Sigmoid colon (tissue), 7 donors: ENCODE measurements around the gene PLK2. TPM values are rescaled to one million over a fixed set of nuclear protein-coding genes. Genes with fewer than 3 reads are reported as not detected.

Experiments
- DNase-seq: peaks from one replicate; pipeline ENCODE4 v3.0.0-alpha.2; 2019
- H3K27ac ChIP-seq, 4 donors: fragments of 200-600 bp; sonication (generic); one replicate each; pipeline ENCODE4 v1.5.1; 2016 to 2019; ENCODE audit warnings: mild to moderate bottlenecking in 1 of 4
- H3K27me3 ChIP-seq, 3 donors: fragments of 200-600 bp; sonication (generic); one replicate each; pipeline ENCODE4 v1.5.1; 2019; ENCODE audit warnings: mild to moderate bottlenecking in 1 of 3
- H3K36me3 ChIP-seq, 4 donors: fragments of 200-600 bp; sonication (generic); one replicate each; pipeline ENCODE4 v1.5.1; 2016 to 2019
- H3K4me1 ChIP-seq, 4 donors: fragments of 200-600 bp; sonication (generic); one replicate each; pipeline ENCODE4 v1.5.1; 2017 to 2019
- H3K4me3 ChIP-seq, 4 donors: fragments of 200-600 bp; sonication (generic); one replicate each; pipeline ENCODE4 v1.5.1; 2017 to 2019; ENCODE audit warnings: mild to moderate bottlenecking in 2 of 4, moderate library complexity in 1 of 4
- H3K9me3 ChIP-seq, 4 donors: fragments of 200-600 bp in 3 of 4; sonication (generic) in 3 of 4; one replicate each; pipeline versions ENCODE4 v1.5.1 to v1.6.1; 2013 to 2019
- CTCF ChIP-seq, 4 experiments: fragments of 450-650 bp in 3 of 4; fragments of 200-600 bp in 1 of 4; IDR thresholded peaks; one replicate each; pipeline ENCODE4 v1.5.1; 2016 to 2019; ENCODE audit warnings: antibody characterized with exemption in 4 of 4, mild to moderate bottlenecking in 3 of 4, moderate library complexity in 2 of 4
- EP300 ChIP-seq, 4 donors: sonication (generic); formaldehyde crosslinking; IDR thresholded peaks; one replicate each; pipeline ENCODE4 v1.6.1; 2017; ENCODE audit warnings: antibody characterized with exemption in 4 of 4
- POLR2A ChIP-seq, 2 donors: fragments of 450-650 bp; IDR thresholded peaks; one replicate each; pipeline ENCODE4 v1.6.1; 2016; ENCODE audit warnings: antibody characterized with exemption in 2 of 2, mild to moderate bottlenecking in 2 of 2, moderate library complexity in 2 of 2
- POLR2AphosphoS5 ChIP-seq, 4 donors: sonication (generic); formaldehyde crosslinking; IDR thresholded peaks; one replicate each; pipeline ENCODE4 v1.6.1; 2017; ENCODE audit warnings: antibody characterized with exemption in 4 of 4
- WGBS, 2 donors: extraction: QIAGEN DNeasy Blood & Tissue Kit; methylation state at CpG; one replicate each; pipeline ENCODE4 v1.1.7; 2013; 5-methylcytosine and 5-hydroxymethylcytosine counted together
- intact Hi-C: fragments of 100-400 bp; cut with DNase I; formaldehyde crosslinking; loops from one replicate; pipeline ENCODE4 v1.15.1; 2023
- polyA plus RNA-seq, 3 donors: library from polyadenylated mRNA; stranded (reverse); fragments of 200-250 nt; gene quantifications; one replicate each; pipeline ENCODE4 v1.2.3, GENCODE V29; 2013
- total RNA-seq, 4 donors: library from RNA; depleted of rRNA; stranded (reverse); fragments of >200 nt; gene quantifications; one replicate each; pipeline ENCODE4 v1.1.0, GENCODE V29; 2016
- donor health status: healthy with polysubstance abuse.
- donor health status: Bipolar disorder and iron deficiency.
- donor health status: healthy.

The PLK2 gene
- total RNA-seq (10 to 100 TPM; 19.3 to 46.3 (median 34.8) TPM), polyA plus RNA-seq (10 to 100 TPM in 1 of 3 donors, 1 to 10 TPM in 2; 6.4 to 16.0 (median 7.8) TPM)

DNA sequence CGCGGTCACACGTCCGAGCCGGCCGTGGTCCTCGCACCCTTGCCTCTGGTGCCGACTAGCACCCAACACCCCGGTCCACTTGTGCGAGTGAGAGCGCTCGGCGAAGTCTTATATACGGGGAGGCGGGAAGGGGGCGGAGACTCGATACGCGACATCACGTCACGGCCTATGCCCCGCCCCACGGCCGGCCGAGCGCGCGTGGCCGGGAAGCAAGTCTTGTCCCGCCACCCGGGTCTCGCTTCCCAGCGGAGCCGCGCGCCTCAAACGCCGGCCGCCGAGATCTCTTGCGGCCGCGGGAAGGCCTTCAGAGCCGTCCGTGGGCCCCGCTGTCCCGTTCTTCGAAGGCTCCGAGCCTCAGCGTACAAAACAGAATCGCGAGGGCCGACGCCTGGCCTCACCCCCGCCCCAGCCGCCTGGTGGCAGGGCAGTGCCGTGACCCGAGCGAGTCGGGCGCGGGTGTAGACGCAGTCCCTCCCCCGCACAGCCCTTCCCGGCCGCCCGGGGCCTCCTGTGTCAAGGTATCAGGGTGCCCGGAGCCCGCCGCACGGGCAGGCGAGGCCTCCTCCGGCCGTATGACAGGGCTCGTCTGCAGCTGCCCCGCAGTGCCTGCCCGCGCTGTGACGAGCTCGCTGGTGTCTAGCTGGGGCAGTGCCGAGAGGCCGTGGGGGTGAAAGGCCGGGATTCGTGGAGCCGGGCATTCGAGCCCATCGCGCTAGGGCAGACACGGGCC is at the start of gene PLK2:
Gene PLK2, minus strand, starts transcription at position 85 of the 730 bp plus-strand sequence. CDS start 127 bp downstream, outside the sequence.
- H3K27ac ChIP-seq, result peak within 1 kb of the TSS; percentile 92 to 98 (median 95)
- 0% methylated on average over 89 of the region's 89 CpGs for WGBS, 2 donors
- intact Hi-C loops, result loop anchor here (1.0 to 5.0 kb wide), 3 partner anchors 681 to 1162 kb away; no protein-coding TSS in a partner anchor
- H3K4me3 ChIP-seq, result peak within 1 kb of the TSS; percentile 61 to 84 (median 74)
- H3K4me1 ChIP-seq, result peaks cover 0 to 9% (median 6%) of the 10 kb centered on the region in 4 donors
- H3K27me3 ChIP-seq, result no peaks in the 10 kb centered on the region
- TF ChIP-seq POLR2A (IDR thresholded peaks at IDR 0.05) (peak; percentile 96 to 98), EP300 (IDR thresholded peaks at IDR 0.05) (no peak), POLR2AphosphoS5 (IDR thresholded peaks at IDR 0.05) (peak; percentile 99 to 100 (median 99)), CTCF (IDR thresholded peaks at IDR 0.05) (peak in 1 of 4 experiments; percentile 57)
- DNase-seq, result peak; percentile 97
- H3K36me3 ChIP-seq, result peaks cover 0 to 9% (median 4%) of the 10 kb centered on the region in 4 donors
- H3K9me3 ChIP-seq, result no peaks in the 10 kb centered on the region

DNA sequence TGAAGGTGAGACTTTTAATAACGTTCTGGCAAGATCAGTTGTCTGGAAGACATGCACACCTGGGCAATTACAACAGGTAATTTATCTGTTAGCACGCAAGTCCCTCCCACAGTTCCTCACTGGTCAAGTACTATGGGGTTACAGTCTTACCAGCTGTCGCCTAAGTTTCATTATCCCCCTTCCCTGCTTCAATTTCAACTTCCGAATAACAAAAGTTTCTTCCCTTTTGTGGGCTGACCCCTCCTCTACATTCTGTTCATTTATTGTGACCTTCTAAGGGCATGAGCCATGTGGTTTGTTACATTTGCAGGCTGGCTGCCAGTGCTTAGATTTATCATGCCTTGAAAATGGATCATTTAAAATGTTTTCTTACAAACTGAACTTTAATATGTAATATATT is 47.8 kb upstream of the PLK2 start:
- H3K27me3 ChIP-seq, result no peaks in the 10 kb centered on the region
- TF ChIP-seq EP300 (IDR thresholded peaks at IDR 0.05) (no peak), POLR2A (IDR thresholded peaks at IDR 0.05) (no peak), CTCF (IDR thresholded peaks at IDR 0.05) (no peak), POLR2AphosphoS5 (IDR thresholded peaks at IDR 0.05) (no peak)
- DNase-seq, result no peak
- H3K9me3 ChIP-seq, result no peaks in the 10 kb centered on the region
- WGBS, 2 donors, result 36 to 62% methylated on average over 4 of the region's 4 CpGs
- no peaks in the 10 kb centered on the region for H3K4me1 ChIP-seq
- H3K27ac ChIP-seq, result no peak overlapping the region
- no peaks in the 10 kb centered on the region for H3K36me3 ChIP-seq
- intact Hi-C loops, result no loop called here
- no peak overlapping the region for H3K4me3 ChIP-seq

DNA sequence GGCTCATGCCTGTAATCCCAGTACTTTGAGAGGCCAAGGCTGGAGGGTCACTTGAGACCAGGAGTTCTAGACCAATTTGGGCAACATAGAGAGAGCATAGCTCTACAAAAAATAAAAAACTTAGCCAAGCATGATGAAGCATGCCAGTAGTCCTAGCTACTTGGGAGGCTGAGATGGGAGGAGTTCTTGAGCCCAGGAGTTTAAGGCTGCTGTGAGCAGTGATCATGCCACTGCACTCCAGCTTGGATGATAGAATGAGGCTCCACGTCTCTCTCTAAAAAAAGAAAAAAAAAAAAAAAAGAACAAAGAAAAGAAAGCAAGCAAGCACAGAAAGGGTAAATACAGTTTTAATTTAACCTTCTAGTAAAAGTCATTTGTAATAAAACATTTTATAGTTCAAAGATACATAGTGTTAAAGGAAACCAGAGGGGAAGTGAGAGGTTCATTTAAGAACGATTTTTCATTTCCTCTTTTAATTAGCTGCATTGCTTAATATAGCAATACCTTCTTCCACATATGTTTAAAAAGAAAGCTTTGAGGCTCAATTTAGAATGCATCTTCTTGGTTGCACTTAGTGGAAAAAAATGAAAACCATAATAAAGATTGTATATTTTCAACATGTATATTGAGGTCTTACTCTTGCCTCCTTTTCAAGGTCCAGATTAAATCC is 46.2 kb upstream of the PLK2 start:
- Histone ChIP-seq H3K27me3 (no peaks in the 10 kb centered on the region), H3K4me3 (no peak overlapping the region), H3K36me3 (no peaks in the 10 kb centered on the region), H3K27ac (no peak overlapping the region), H3K9me3 (no peaks in the 10 kb centered on the region), H3K4me1 (no peaks in the 10 kb centered on the region)
- DNase-seq, result no peak
- TF ChIP-seq POLR2AphosphoS5 (IDR thresholded peaks at IDR 0.05) (no peak), EP300 (IDR thresholded peaks at IDR 0.05) (no peak), POLR2A (IDR thresholded peaks at IDR 0.05) (no peak), CTCF (IDR thresholded peaks at IDR 0.05) (no peak)
- intact Hi-C loops, result no loop called here
- WGBS, 2 donors, result 19 to 28% methylated on average over 2 of the region's 2 CpGs

DNA sequence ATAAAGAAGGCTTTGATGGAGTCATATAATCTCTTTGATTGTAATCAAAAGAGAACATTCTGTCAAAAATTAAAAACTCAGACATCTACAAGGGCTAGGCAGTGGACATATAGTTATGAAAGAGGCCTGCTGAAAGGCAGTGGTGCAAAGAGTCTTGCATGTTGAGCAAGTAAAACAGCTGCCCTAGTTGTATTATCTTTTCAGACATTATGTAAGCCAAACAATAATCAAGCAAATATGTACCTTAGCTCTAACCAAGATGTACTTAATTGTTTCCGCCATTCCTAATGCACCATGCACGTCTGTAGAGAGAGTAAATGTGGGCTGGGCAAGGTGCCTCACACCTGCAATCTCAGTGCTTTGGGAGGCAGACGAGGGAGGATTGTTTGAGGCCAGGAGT is 45.6 kb upstream of the PLK2 start:
- Histone ChIP-seq H3K4me1 (no peaks in the 10 kb centered on the region), H3K27ac (no peak overlapping the region), H3K9me3 (no peaks in the 10 kb centered on the region), H3K4me3 (no peak overlapping the region), H3K27me3 (no peaks in the 10 kb centered on the region), H3K36me3 (no peaks in the 10 kb centered on the region)
- 43 to 66% methylated on average over 3 of the region's 3 CpGs for WGBS, 2 donors
- no peak for DNase-seq
- TF ChIP-seq POLR2AphosphoS5 (IDR thresholded peaks at IDR 0.05) (no peak), EP300 (IDR thresholded peaks at IDR 0.05) (no peak), POLR2A (IDR thresholded peaks at IDR 0.05) (no peak)
- intact Hi-C loops, result no loop called here

GRCh38 chr5:58504766-58505165 is 44.9 kb upstream of the PLK2 start:
- intact Hi-C loops, result no loop called here
- 62 to 71% methylated on average over 3 of the region's 3 CpGs for WGBS, 2 donors

More at GRCh38 chr5:58504766-58505165, 44.9 kb upstream of the PLK2 start:
- no peak for DNase-seq
- Histone ChIP-seq H3K36me3 (no peaks in the 10 kb centered on the region), H3K9me3 (no peaks in the 10 kb centered on the region), H3K27me3 (no peaks in the 10 kb centered on the region), H3K4me3 (no peak overlapping the region), H3K27ac (no peak overlapping the region), H3K4me1 (no peaks in the 10 kb centered on the region)
- TF ChIP-seq POLR2A (IDR thresholded peaks at IDR 0.05) (no peak), POLR2AphosphoS5 (IDR thresholded peaks at IDR 0.05) (no peak), CTCF (IDR thresholded peaks at IDR 0.05) (no peak), EP300 (IDR thresholded peaks at IDR 0.05) (no peak)
